ENCODE results near the gene MPP7.
A peak's percentile ranks its signal among the peaks of the same experiment; 100 is the strongest.

MPP7 gene

GRCh38 chr10:28305553-28305952, 2.7 kb upstream of the MPP7 start:
- DNase-seq (ENCODE audit: low spot score) = no peak

DNA sequence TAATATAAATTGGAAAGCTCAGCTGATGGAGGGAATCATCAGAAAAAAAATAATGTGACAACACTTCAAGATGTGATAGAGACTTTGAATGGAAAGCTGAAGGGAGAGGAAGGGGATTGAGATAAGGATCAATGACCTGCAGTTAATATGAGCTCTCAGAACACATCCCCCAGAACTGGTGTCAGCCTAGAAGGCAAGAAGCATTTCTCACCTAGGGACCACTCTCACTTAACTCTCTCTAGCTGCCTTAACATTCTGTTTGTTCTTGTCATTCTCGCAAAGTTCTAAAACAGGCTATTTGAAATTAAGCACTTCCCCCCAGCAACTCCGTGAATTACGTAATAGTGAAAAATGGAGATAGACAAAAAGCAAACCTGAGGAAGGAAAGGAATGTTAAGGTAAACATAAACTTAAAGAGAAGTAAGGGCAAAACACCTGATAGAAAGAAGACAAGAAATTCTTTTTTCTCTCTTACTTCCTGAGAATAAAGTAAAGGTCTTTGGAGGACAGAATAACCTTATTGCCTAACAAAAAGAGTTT, 1.2 kb upstream of the MPP7 start:
- DNase-seq (ENCODE audit: low spot score) = no peak

DNA sequence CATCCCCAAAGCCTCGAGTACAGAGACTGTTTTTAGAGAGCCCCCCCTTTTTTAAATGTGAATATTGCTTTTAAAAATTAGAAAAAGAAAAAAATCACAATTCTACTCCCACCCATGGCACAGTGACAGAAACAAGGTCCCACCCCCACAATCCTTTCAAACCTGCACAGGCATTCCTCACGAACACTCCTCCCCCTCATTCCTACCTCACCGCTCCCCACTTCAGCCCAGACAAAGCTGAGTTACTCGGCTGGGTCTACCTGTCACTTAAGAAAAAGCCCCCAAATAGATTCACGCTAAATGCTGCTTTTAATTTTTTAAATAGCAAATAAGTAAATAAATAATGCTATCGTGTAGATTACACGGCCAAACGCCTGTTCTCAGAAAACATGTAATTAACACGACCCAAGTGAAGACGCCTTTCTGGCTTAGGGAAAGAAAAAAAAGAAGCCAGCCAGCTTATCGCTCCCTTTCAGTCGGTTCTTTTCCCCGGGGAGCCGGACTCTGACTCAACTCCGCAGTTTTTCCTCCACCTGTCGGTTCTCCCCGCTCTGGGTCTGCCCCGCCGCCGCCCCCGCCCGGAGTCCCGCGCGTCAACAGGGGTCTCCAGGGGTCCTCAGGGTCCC, 739 bp downstream of the MPP7 start:
- DNase-seq (ENCODE audit: low spot score) = peak; percentile 47

- no peak for DNase-seq (ENCODE audit: low spot score)
These were observed 2.8 kb downstream of the MPP7 start for GRCh38 chr10:28300027-28300426.

GRCh38 chr10:28298951-28299350, 3.9 kb downstream of the MPP7 start:
- no peak for DNase-seq (ENCODE audit: low spot score)

GRCh38 chr10:28296023-28296422, 6.8 kb downstream of the MPP7 start:
- no peak for DNase-seq (ENCODE audit: low spot score)

DNA sequence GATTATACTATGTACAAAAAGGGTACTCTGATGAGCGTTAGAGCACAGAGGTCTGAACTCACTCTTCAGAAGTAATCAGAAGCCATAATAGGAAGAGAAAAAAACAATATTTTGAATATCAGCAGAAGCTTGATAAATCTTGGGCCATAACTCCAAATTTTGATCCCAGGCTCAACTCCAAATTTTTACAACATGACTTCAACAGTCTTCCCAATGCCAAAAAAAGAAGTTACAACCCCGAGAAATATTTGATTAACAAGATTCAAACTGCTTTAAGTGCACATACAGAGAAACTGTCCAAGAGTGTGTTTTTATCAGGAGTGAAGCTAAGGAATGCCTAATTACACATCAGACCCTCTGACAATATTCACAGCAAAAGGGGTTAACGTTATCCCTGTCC, 7.5 kb downstream of the MPP7 start:
- no peak for DNase-seq (ENCODE audit: low spot score)

DNA sequence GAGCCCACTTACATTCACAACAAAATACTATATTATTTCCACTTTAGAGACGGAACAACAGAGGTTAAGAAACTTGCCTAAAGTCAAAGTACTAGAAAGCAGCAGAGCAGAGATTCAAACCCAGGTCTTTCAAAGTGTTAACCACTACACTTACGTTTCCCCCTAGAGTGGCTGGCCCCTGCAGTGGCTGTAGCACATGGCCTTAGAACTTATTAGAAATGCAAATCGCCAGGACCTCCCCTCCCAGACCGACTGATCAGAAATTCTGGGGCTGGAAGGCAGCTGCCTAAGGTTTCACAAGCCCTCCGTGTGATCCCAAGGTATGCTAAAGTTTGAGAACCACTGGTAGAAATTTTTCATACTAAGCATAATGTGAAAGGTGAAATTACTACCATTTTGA, 8.1 kb downstream of the MPP7 start:
- no peak for DNase-seq (ENCODE audit: low spot score)

- DNase-seq (ENCODE audit: low spot score) = no peak
These were observed 8.7 kb downstream of the MPP7 start for GRCh38 chr10:28294169-28294532.

DNA sequence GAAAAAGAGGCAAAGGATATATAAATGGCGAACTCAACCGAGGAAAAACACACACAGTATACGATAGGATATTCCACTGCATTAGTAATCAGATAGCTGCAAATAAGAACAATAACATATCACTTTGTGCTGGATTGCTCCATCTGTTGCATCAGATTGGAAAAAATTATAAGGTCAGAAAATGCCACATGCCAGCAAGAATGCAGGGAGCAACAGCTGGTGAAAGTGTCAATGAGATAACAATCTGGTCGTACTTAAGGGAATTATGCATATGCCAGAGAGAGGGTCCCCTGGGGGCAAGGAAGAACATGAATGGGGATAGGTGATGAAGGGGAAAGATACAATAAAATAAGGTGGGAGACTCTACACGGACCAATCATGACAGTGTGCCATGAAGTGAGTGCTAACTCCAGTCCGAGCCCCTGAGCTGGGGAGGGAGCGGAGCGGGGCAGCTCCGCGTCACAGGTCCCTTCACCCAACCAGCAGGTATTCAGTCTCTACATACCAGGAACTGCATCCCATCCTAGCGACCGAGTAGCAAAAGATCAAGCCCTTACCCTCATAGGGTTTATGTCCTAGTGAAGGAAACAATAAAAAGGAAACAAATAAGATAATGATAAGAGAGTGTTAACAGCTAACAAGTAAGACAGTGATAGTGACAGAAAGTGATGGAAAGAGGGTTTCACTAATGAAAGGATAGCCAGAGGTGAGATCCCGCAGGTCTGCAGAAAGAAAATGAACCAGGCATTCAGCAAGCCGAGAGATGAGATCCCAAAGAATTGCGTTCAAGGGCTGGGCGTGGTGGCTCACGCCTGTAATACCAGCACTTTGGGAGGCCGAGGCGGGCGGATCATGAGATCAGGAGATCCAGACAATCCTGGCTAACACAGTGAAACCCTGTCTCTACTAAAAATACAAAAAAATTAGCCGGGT, 9.4 kb downstream of the MPP7 start:
- DNase-seq (ENCODE audit: low spot score) = no peak

DNA sequence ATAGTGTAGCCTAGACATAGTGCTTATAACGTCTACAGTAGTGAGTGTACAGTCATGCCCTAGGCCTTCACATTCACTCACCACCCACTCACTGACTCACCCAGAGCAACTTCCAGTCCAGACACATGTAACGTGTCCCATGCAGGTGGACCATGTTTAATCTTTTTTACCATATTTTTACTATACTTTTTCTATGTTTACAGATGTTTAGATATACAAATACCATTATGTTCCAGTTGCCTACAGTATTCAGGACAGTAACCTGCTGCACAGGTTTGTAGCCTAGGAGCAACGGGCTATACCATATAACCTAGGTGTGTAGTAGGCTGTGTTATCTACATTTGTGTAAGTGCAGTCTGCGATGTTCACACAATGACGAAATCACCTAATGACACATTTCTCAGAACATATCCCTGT, 11.0 kb downstream of the MPP7 start:
- no peak for DNase-seq (ENCODE audit: low spot score)

DNA sequence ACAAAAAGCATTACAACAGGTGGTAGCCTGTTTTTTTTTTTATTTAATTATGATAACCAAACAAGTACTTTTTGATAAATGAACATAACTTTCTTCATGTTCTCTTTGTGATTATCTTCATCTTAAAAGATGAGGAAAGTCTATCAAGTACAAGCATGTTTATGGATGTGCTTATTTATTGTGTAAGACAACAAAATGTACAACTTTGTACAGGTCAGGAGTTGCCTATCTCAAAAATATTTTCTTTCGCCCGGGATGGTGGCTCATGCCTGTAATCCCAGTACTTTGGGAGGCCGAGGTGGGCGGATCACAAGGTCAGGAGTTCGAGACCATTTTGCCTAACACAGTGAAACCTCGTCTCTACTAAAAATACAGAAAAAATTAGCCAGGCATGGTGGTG, 17.0 kb downstream of the MPP7 start:
- no peak for DNase-seq (ENCODE audit: low spot score)

- DNase-seq (ENCODE audit: low spot score) = no peak
These were observed 18.7 kb downstream of the MPP7 start for GRCh38 chr10:28284126-28284525.

DNA sequence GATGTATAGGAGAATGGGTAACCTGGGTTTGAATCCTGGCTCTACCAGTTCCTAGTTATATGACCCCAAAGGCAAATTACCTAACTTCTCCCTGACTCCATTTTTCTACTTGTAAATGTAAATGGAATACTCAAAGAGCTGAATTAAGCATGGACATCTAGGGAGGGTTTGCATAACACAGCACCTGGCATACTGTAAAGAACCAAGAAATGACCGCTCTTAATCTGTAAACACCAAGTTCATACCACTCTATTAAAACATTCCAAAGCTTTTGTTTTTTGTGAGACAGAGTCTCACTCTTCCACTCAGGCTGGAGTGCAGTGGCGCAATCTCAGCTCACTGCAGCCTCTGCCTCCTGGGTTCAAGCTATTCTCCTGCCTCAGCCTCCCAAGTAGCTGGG, 19.6 kb downstream of the MPP7 start:
- no peak for DNase-seq (ENCODE audit: low spot score)

GRCh38 chr10:28282336-28282735, 20.5 kb downstream of the MPP7 start:
- DNase-seq (ENCODE audit: low spot score) = no peak

DNA sequence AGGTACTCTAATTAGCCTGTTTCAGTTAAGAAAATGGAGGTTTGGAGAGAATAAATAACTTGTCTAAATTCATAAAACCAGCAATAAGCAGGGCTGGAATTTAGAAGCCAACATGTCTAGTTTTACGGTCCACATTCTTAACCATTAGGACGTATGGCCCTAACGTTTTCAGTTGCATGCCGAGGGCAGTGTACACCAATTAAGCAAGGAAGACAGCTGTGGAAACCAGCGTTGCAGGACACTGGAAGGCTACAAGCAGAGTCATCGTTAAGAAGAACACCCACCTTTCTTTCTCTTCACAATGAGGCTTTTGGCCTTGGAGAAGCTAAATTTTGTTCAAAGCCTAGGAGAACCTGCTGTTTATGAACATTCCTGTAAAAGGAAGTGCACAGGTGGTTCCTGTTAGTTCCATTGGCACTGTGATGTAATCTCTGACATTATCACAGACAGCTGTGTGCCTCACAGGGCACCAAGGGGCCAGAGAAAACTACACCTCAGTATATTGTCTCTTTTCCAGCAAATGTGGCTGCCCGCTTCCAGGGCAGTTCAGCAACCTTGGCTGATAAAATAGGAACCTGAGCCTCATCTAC, 21.0 kb downstream of the MPP7 start:
- DNase-seq (ENCODE audit: low spot score) = no peak

GRCh38 chr10:28280652-28281051, 22.2 kb downstream of the MPP7 start:
- no peak for DNase-seq (ENCODE audit: low spot score)

DNA sequence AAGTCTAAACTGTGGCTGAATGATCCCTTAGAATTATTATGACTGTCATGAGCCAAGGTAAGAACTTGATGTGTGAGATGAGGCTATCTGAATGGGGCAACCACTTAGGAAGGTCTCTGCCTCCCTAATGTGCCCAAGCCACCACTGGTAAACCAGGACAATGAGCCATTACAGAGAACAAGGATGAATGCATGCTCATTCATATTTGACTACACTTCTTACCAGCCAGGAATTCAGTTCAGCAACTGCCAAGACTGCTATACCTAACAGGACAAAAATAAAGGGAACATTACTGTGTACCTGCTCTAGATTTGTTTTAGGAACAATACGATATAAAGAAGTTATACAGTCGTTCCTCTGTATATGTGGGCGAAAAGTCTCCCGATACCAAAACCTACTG, 23.0 kb downstream of the MPP7 start:
- DNase-seq (ENCODE audit: low spot score) = no peak

DNA sequence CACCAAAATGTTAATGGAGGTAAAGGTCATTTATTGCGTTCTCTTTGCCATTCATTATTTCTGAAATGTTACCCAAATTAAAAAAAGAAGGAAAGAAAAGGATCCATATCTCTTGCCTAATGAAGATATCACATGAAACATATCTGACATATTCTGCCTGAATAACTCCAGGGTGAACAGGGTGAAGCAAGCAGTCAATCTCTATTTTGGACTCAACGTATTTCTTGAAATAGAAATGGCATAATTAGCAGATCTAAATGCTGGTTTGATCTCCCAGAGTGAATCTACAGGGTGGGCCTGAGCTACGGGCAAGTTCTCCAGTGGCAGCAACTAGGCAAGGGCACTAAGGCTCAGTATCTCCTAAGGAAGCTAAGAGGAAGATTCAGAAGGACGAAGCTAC, 24.0 kb downstream of the MPP7 start:
- no peak for DNase-seq (ENCODE audit: low spot score)

DNA sequence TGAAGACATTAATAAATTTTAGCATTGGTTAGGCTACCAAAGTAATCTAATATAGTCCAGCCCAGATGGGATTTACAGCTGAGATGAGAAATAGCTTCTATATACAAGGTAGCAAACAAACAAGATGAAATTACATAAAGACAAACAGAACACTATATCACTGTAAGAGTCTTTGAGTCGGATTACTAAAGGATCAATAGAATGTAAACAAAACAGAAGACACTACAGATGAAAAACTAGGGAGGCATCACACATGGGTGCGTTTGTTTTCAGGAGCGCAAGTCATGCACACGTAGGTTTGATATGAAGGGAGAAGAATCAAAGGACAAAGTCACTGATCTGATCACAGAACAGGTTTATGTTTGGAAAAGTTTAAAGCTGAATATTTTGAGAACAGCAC, 26.5 kb downstream of the MPP7 start:
- DNase-seq (ENCODE audit: low spot score) = no peak

DNA sequence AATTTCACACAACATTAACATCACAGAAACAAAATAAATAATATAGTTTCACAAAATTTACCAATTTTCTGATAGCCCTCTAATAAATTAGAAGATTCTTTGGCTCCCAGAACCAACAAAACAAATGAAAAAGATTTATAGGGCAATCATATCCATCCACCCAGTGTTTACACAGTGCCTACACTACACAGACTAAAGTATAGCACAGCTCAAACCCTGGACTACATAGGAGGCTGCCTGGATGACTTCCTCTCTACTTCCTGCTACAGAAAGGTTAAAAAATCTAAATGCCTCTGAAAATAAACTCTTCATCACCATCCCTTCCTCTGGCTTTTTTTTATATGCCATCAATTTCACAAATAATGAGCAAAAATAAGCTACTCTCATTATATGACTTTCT, 28.4 kb downstream of the MPP7 start:
- DNase-seq (ENCODE audit: low spot score) = no peak

DNA sequence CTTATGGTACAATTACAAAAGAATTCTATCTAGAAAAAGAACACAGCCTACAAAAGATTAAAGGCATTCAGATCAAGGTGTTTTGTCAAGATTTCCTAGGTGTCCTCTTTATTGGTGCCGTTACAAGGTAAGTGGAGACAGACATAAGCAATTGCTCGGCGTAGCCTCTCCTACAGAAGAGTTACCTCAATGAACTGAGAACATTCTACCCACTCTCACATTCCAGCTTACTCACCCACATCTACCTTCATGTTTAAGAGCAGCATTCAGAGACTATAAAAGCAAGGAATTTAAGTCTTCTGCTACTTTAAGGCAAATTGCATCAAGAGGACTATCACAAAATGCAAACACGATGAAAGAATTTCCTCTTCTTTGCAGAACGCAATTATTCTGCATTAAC, 29.5 kb downstream of the MPP7 start:
- no peak for DNase-seq (ENCODE audit: low spot score)

- DNase-seq (ENCODE audit: low spot score) = no peak
These were observed 32.9 kb downstream of the MPP7 start for GRCh38 chr10:28269842-28270456.

Data from cerebellar cortex (tissue), 1 donor.